NCI-H2029 treated with DMSO at 0.1 percent for 48 hours (cell line): Measurements from ENCODE around the gene TMPRSS11E.
"Not testable (repeated sequence)": the region's sequence is repeated elsewhere in the genome, so short reads cannot be mapped to it uniquely, and the experiment has no call there.

Experiments used
- DNase-seq: peaks from one replicate; lab custom pipeline; 2025; lab: John Stamatoyannopoulos, UW

The TMPRSS11E gene

GRCh38 chr4:68462691-68463090 lies 15.4 kb downstream of the TMPRSS11E start:
- DNase-seq: no peak

- DNase-seq: no peak
Measured at GRCh38 chr4:68463796-68464195, 16.5 kb downstream of the TMPRSS11E start.

- DNase-seq: no peak
Measured at GRCh38 chr4:68465058-68465457, 17.8 kb downstream of the TMPRSS11E start.

GRCh38 chr4:68466185-68466584 lies 18.9 kb downstream of the TMPRSS11E start:
- DNase-seq: no peak

- DNase-seq: no peak
Measured at GRCh38 chr4:68466751-68467150, 19.5 kb downstream of the TMPRSS11E start.

- no peak for DNase-seq
Measured at GRCh38 chr4:68469482-68469881, 22.2 kb downstream of the TMPRSS11E start.

- no peak for DNase-seq
Measured at GRCh38 chr4:68476191-68476590, 28.9 kb downstream of the TMPRSS11E start.

- DNase-seq: no peak
Measured at GRCh38 chr4:68489338-68489737, 42.1 kb downstream of the TMPRSS11E start.

- no peak for DNase-seq
Measured at GRCh38 chr4:68490826-68491457, 43.7 kb downstream of the TMPRSS11E start.

- DNase-seq: no peak
Measured at GRCh38 chr4:68494688-68495087, 47.4 kb downstream of the TMPRSS11E start.

GRCh38 chr4:68498413-68499007 lies 51.2 kb downstream of the TMPRSS11E start:
- peak; percentile 40 for DNase-seq

GRCh38 chr4:68499021-68499420 lies 51.8 kb downstream of the TMPRSS11E start:
- no peak for DNase-seq

- not testable (repeated sequence) for DNase-seq
Measured at GRCh38 chr4:68503462-68503861, 56.2 kb downstream of the TMPRSS11E start.

GRCh38 chr4:68504836-68505235 lies 57.6 kb downstream of the TMPRSS11E start:
- not testable (repeated sequence) for DNase-seq

GRCh38 chr4:68505452-68505851 lies 58.2 kb downstream of the TMPRSS11E start:
- DNase-seq: not testable (repeated sequence)

- no peak for DNase-seq
Measured at GRCh38 chr4:68518889-68519288, 71.6 kb downstream of the TMPRSS11E start.

- no peak for DNase-seq
Measured at GRCh38 chr4:68520985-68521384, 73.7 kb downstream of the TMPRSS11E start.

GRCh38 chr4:68522232-68522631 lies 75.0 kb downstream of the TMPRSS11E start:
- not testable (repeated sequence) for DNase-seq

- no peak for DNase-seq
Measured at GRCh38 chr4:68535974-68536373, 88.7 kb downstream of the TMPRSS11E start.

GRCh38 chr4:68536375-68536774 lies 89.1 kb downstream of the TMPRSS11E start:
- no peak for DNase-seq

GRCh38 chr4:68542742-68543141 lies 95.5 kb downstream of the TMPRSS11E start:
- DNase-seq: not testable (repeated sequence)
